Heart right ventricle (tissue), 16 donors: ENCODE data around the gene NEK6. TPM values are rescaled to one million over a fixed set of nuclear protein-coding genes. Genes with fewer than 3 reads are reported as not detected.

ENCODE experiments used
- ATAC-seq, 8 donors: fragments of 200-7000 bp; cut with Tn5 transposase; one replicate each; pipeline ENCODE4 v1.9.1; 2020; ENCODE audit warnings: mild to moderate bottlenecking in 8 of 8, moderate library complexity in 8 of 8, moderate number of reproducible peaks in 1 of 8
- DNase-seq, 2 donors: peaks; one replicate each; pipeline ENCODE4 v3.0.0-alpha.2; 2020
- H3K27ac ChIP-seq, 10 donors: fragments of 200-600 bp; sonication (generic) in 2 of 10; one replicate each; pipeline versions ENCODE4 v1.5.0 to v1.8.0; 2020 to 2022; ENCODE audit warnings: mild to moderate bottlenecking in 3 of 10
- H3K27me3 ChIP-seq, 7 donors: fragments of 200-600 bp; one replicate each; pipeline ENCODE4 v1.8.0; 2021 to 2022; ENCODE audit warnings: mild to moderate bottlenecking in 2 of 7
- H3K36me3 ChIP-seq, 9 donors: fragments of 200-600 bp; sonication (generic) in 1 of 9; one replicate each; pipeline versions ENCODE4 v1.5.0 to v1.8.0; 2020 to 2022; ENCODE audit warnings: mild to moderate bottlenecking in 2 of 9
- H3K4me1 ChIP-seq, 9 donors: fragments of 200-600 bp; sonication (generic) in 1 of 9; one replicate each; pipeline versions ENCODE4 v1.5.0 to v1.8.0; 2020 to 2022; ENCODE audit warnings: mild to moderate bottlenecking in 4 of 9
- H3K4me3 ChIP-seq, 10 donors: fragments of 200-600 bp; sonication (generic) in 2 of 10; one replicate each; pipeline versions ENCODE4 v1.5.0 to v1.8.0; 2020 to 2022; ENCODE audit warnings: mild to moderate bottlenecking in 7 of 10, moderate library complexity in 2 of 10
- H3K9me3 ChIP-seq, 11 donors: fragments of 200-600 bp in 10 of 11; sonication (generic) in 2 of 11; one replicate each; pipeline versions ENCODE4 v1.5.0 to v1.8.0; 2013 to 2022; ENCODE audit warnings: mild to moderate bottlenecking in 2 of 11, control low read depth in 1 of 11, moderate library complexity in 1 of 11
- CTCF ChIP-seq, 9 donors: fragments of 200-600 bp; sonication (generic) in 2 of 9; IDR thresholded peaks; one replicate each; pipeline versions ENCODE4 v1.5.0 to v1.8.0; 2021 to 2022; ENCODE audit warnings: antibody characterized with exemption in 9 of 9, mild to moderate bottlenecking in 5 of 9, moderate library complexity in 1 of 9
- WGBS, 2 donors: extraction: QIAGEN DNeasy Blood & Tissue Kit; methylation state at CpG; one replicate each; pipeline ENCODE4 v1.1.7; 2013; ENCODE audit warnings: inconsistent platforms in 1 of 2; 5-methylcytosine and 5-hydroxymethylcytosine counted together
- intact Hi-C, 10 donors: fragments of 100-400 bp; cut with DNase I; formaldehyde crosslinking; loops; one replicate each; pipeline versions ENCODE4 v1.11.1 to v1.14.2; 2022
- polyA plus RNA-seq, 2 donors: library from polyadenylated mRNA; stranded (reverse); fragments of 200-250 nt; gene quantifications; one replicate each; pipeline ENCODE4 v1.2.3, GENCODE V29; 2013
- total RNA-seq, 10 donors: library from RNA; stranded (reverse); fragmentation: NEBNext Ultra II Directional in 3 of 10; extraction: Animal tissue kit (Norgen Biotek cat#: 25700) in 3 of 10; gene quantifications; one replicate each; pipeline versions ENCODE4 v1.2.1 to v1.2.4, GENCODE V29; 2021 to 2023
- donor health status: Arrhythmogenic right ventricular cardiomyopathy.
- donor health status: ischemic (EF 13 %, LVEDD 7.1; RV severe dilation, severe dysfunction).
- donor health status: healthy with polysubstance abuse.
- donor health status: DM: no; HTN: yes; CAD: no.
- donor health status: DM: no; HTN: no; CAD: no.
- donor health status: ischemic (EF 25% LVEDD 6.9; RV normal size, moderate dysfunction).
- donor health status: ischemic (EF 25% LVEDD 5.7; RV mildly dilated, moderate dysfunction).
- donor health status: healthy.
- donor health status: DM: yes; HTN: yes; CAD: no.
- donor health status: Ischemic cardiomyopathy.
- donor health status: ischemic (EF 35%, LVEDD 5.7; RV mildly dilated, moderate dysfunction).
- donor health status: nonischemic (EF 11% LVEDD 7.7; RV severe dilation, severe dysfunction).
- donor health status: DM: yes; HTN: yes; CAD: no.
- donor health status: PGD.
- donor health status: ischemic (EF 29% LVEDD 5.4; RV normal size, mild dysfunction).
- donor health status: nonischemic (EF 23%, LVEDD 6.1; RV moderate dilation, normal function).

NEK6 gene
- total and polyA plus RNA-seq, 12 donors = 1.9 to 22.4 (median 7.5) TPM

- Histone ChIP-seq H3K27me3 (no peaks in the 10 kb centered on the region), H3K4me1 (peaks cover 37 to 96% (median 87%) of the 10 kb centered on the region in 9 donors), H3K27ac (no peak overlapping the region), H3K4me3 (no peak overlapping the region), H3K36me3 (peaks cover 0 to 26% (median 0%) of the 10 kb centered on the region in 9 donors), H3K9me3 (no peaks in the 10 kb centered on the region)
- DNase-seq (no peak), ATAC-seq (no peak)
- intact Hi-C loops = loop anchor here in 1 of 10 donors (10.0 kb wide), 1 partner anchor 160 kb away; no protein-coding TSS in a partner anchor
- no peak for TF ChIP-seq CTCF (IDR thresholded peaks at IDR 0.05)
- 58 to 67% methylated on average over 18 of the region's 18 CpGs for WGBS, 2 donors
Measured at GRCh38 chr9:124295159-124295794, 37.5 kb downstream of the NEK6 start.

- Histone ChIP-seq H3K36me3 (peaks cover 0 to 26% (median 0%) of the 10 kb centered on the region in 9 donors), H3K4me1 (peaks cover 33 to 88% (median 79%) of the 10 kb centered on the region in 9 donors), H3K27ac (peak overlapping the region in 2 of 10 donors; percentile 70 to 84), H3K27me3 (no peaks in the 10 kb centered on the region), H3K4me3 (no peak overlapping the region), H3K9me3 (no peaks in the 10 kb centered on the region)
- no peak for TF ChIP-seq CTCF (IDR thresholded peaks at IDR 0.05)
- no peak for ATAC-seq
- 52 to 54% methylated on average over 8 of the region's 8 CpGs for WGBS, 2 donors
- no peak for DNase-seq
- intact Hi-C loops = loop anchor here in 1 of 10 donors (10.0 kb wide), 1 partner anchor 161 kb away; no protein-coding TSS in a partner anchor
Measured at GRCh38 chr9:124296094-124296493, 38.3 kb downstream of the NEK6 start.

- peak overlapping the region in 8 of 10 donors; percentile 53 to 84 (median 64) for H3K27ac ChIP-seq
- TF ChIP-seq CTCF (IDR thresholded peaks at IDR 0.05) = no peak
- DNase-seq (no peak), ATAC-seq (peak in 2 of 8 donors; percentile 8 to 17)
- WGBS, 2 donors = 68 to 72% methylated on average over 14 of the region's 14 CpGs
- no peaks in the 10 kb centered on the region for H3K9me3 ChIP-seq
- H3K27me3 ChIP-seq = no peaks in the 10 kb centered on the region
- H3K36me3 ChIP-seq = peaks cover 0 to 34% (median 0%) of the 10 kb centered on the region in 9 donors
- H3K4me3 ChIP-seq = no peak overlapping the region
- intact Hi-C loops = loop anchor here in 1 of 10 donors (10.0 kb wide), 1 partner anchor 162 kb away; no protein-coding TSS in a partner anchor
- H3K4me1 ChIP-seq = peaks cover 28 to 79% (median 70%) of the 10 kb centered on the region in 9 donors
Measured at GRCh38 chr9:124296796-124297550, 39.2 kb downstream of the NEK6 start.

GRCh38 chr9:124297551-124297901 lies 39.8 kb downstream of the NEK6 start:
- Histone ChIP-seq H3K27ac (peak overlapping the region in 8 of 10 donors; percentile 53 to 84 (median 64)), H3K36me3 (peaks cover 0 to 37% (median 0%) of the 10 kb centered on the region in 9 donors), H3K4me1 (peaks cover 25 to 73% (median 64%) of the 10 kb centered on the region in 9 donors), H3K9me3 (no peaks in the 10 kb centered on the region), H3K27me3 (no peaks in the 10 kb centered on the region), H3K4me3 (no peak overlapping the region)
- no peak for TF ChIP-seq CTCF (IDR thresholded peaks at IDR 0.05)
- peak; percentile 80 to 96 (median 90) for ATAC-seq
- peak; percentile 85 to 90 for DNase-seq
- WGBS, 2 donors = 10 to 16% methylated on average over 9 of the region's 9 CpGs
- intact Hi-C loops = loop anchor here in 1 of 10 donors (10.0 kb wide), 1 partner anchor 163 kb away; no protein-coding TSS in a partner anchor
